HCT116 (cell line): Measurements from ENCODE around the gene KCMF1. TPM values are rescaled to one million over a fixed set of nuclear protein-coding genes. Genes with fewer than 3 reads are reported as not detected.

ENCODE experiments used
- ATAC-seq: fragments of 200-7000 bp; cut with Tn5 transposase; 2 replicates; pipeline ENCODE4 v1.9.1; 2020; ENCODE audit warnings: mild to moderate bottlenecking, moderate library complexity
- BruUV-seq: library from RNA; stranded (reverse); fragments of 400-500 nt; replicated peaks from 2 replicates; lab custom pipeline; 2021; lab: Mats Ljungman, UMichigan
- CTCF ChIA-PET: fragments of 300-600 bp; sonication (Branson Sonifier 250); formaldehyde crosslinking; loops from one replicate; lab custom pipeline; 2021; ENCODE audit warnings: antibody characterized with exemption; lab: Charles Lee
- POLR2A ChIA-PET: fragments of 300-600, 350-600 bp; sonication (Branson Sonifier 250); formaldehyde crosslinking; loops from one replicate; lab custom pipeline; 2021; ENCODE audit warnings: antibody characterized with exemption; lab: Charles Lee
- RAD21 ChIA-PET, 2 experiments: fragments of 300-600 bp; sonication (Branson Sonifier 250); formaldehyde crosslinking; loops; one replicate each; lab custom pipeline; 2023; ENCODE audit warnings: low total read pairs in 2 of 2; ENCODE audit not compliant: uncharacterized antibody in 2 of 2, unreplicated experiment in 2 of 2, low non-redundant PET in 1 of 2; lab: Charles Lee
- DNase-seq: peaks from one replicate; pipeline ENCODE4 v3.0.0-alpha.2; 2010; ENCODE audit warnings: low read depth, low spot score
- H2AFZ ChIP-seq: fragments of 200-600 bp; shearing (Covaris generic), sonication (generic); 2 replicates; pipeline ENCODE4 v1.6.1; 2017; ENCODE audit warnings: low read depth, mixed run types, mixed read lengths, antibody characterized with exemption, low read length; ENCODE audit not compliant: poor library complexity, severe bottlenecking
- H3K27ac ChIP-seq: 2 replicates; pipeline ENCODE4 v1.5.1; 2012; ENCODE audit warnings: low read depth, low read length
- H3K27me3 ChIP-seq: fragments of 200-600 bp; sonication (generic); 2 replicates; pipeline ENCODE4 v1.6.1; 2016; ENCODE audit warnings: mixed run types, low read length, mixed read lengths; ENCODE audit not compliant: insufficient read depth
- H3K36me3 ChIP-seq, 2 experiments: fragments of 200-500 bp in 1 of 2; fragments of 200-600 bp in 1 of 2; sonication (Bioruptor generic) in 1 of 2; sonication (generic) in 1 of 2; 2 replicates each; pipeline versions ENCODE4 v1.5.1 to v1.6.1; 2014 to 2016; ENCODE audit warnings: low read length in 2 of 2, inconsistent platforms in 1 of 2, mixed read lengths in 1 of 2, mixed run types in 1 of 2; ENCODE audit not compliant: insufficient read depth in 2 of 2, control insufficient read depth in 1 of 2
- H3K4me1 ChIP-seq, 2 experiments: fragments of 200-600 bp in 1 of 2; sonication (generic) in 1 of 2; 2 replicates each; pipeline versions ENCODE4 v1.5.1 to v1.6.1; 2012 to 2017; ENCODE audit warnings: low read length in 2 of 2, inconsistent platforms in 1 of 2, mild to moderate bottlenecking in 1 of 2, mixed read lengths in 1 of 2, mixed run types in 1 of 2, moderate library complexity in 1 of 2; ENCODE audit not compliant: insufficient read depth in 2 of 2, control insufficient read depth in 1 of 2
- H3K4me2 ChIP-seq: fragments of 200-600 bp; sonication (generic); 2 replicates; pipeline ENCODE4 v1.6.1; 2017; ENCODE audit warnings: mixed run types, low read length, mixed read lengths
- H3K4me3 ChIP-seq, 2 experiments: fragments of 200-600 bp in 1 of 2; sonication (generic) in 1 of 2; replicated peaks in 1 of 2; 2 replicates each; pipeline ENCODE4 v1.5.1; 2011 to 2016; ENCODE audit warnings: low read length in 2 of 2, control low read depth in 1 of 2, low read depth in 1 of 2, mild to moderate bottlenecking in 1 of 2, mixed read lengths in 1 of 2, mixed run types in 1 of 2
- H3K79me2 ChIP-seq: fragments of 200-600 bp; sonication (generic); 2 replicates; pipeline ENCODE4 v1.6.1; 2017; ENCODE audit warnings: mild to moderate bottlenecking, mixed run types, low read length, moderate library complexity, mixed read lengths; ENCODE audit not compliant: insufficient read depth
- H3K9ac ChIP-seq: fragments of 200-600 bp; sonication (generic); 2 replicates; pipeline ENCODE4 v1.6.1; 2016; ENCODE audit warnings: low read length, mixed read lengths
- H3K9me2 ChIP-seq: fragments of 200-600 bp; sonication (generic), shearing (Covaris generic); 2 replicates; pipeline ENCODE4 v1.6.1; 2017; ENCODE audit warnings: mixed run types, mild to moderate bottlenecking, moderate library complexity; ENCODE audit not compliant: insufficient read depth
- H3K9me3 ChIP-seq, 2 experiments: fragments of 200-500 bp in 1 of 2; fragments of 200-600 bp in 1 of 2; sonication (Bioruptor generic) in 1 of 2; sonication (generic) in 1 of 2; 2 replicates each; pipeline ENCODE4 v1.6.1; 2014 to 2017; ENCODE audit warnings: low read length in 2 of 2, mixed read lengths in 2 of 2, inconsistent platforms in 1 of 2, low read depth in 1 of 2, mild to moderate bottlenecking in 1 of 2, mixed run types in 1 of 2, moderate library complexity in 1 of 2; ENCODE audit not compliant: control insufficient read depth in 1 of 2, insufficient read depth in 1 of 2
- H4K20me1 ChIP-seq: fragments of 200-600 bp; sonication (generic), shearing (Covaris generic); 2 replicates; pipeline ENCODE4 v1.6.1; 2017; ENCODE audit warnings: mixed run types, mild to moderate bottlenecking, moderate library complexity; ENCODE audit not compliant: insufficient read depth
- CTCF ChIP-seq, 3 experiments: fragments of 200-600 bp in 1 of 3; sonication (generic) in 1 of 3; IDR thresholded peaks in 2 of 3; conservative IDR thresholded peaks in 1 of 3; 2 replicates each; pipeline ENCODE4 v1.5.1; 2012 to 2017; ENCODE audit warnings: low read depth in 2 of 3, low read length in 2 of 3, antibody characterized with exemption in 1 of 3, borderline replicate concordance in 1 of 3, control low read depth in 1 of 3, mild to moderate bottlenecking in 1 of 3, mixed read lengths in 1 of 3, mixed run types in 1 of 3, moderate library complexity in 1 of 3; ENCODE audit not compliant: insufficient read depth in 1 of 3
- EGR1 ChIP-seq: IDR thresholded peaks from 2 replicates; pipeline ENCODE4 v1.6.1; 2012; ENCODE audit warnings: low read depth
- ELF1 ChIP-seq: IDR thresholded peaks from 2 replicates; pipeline ENCODE4 v1.6.1; 2012; ENCODE audit warnings: low read depth, borderline replicate concordance
- EZH2 ChIP-seq: fragments of 200-600 bp; sonication (generic); IDR thresholded peaks from 2 replicates; pipeline ENCODE4 v1.6.1; 2017; ENCODE audit warnings: antibody characterized with exemption, mixed run types
- EZH2phosphoT487 ChIP-seq: fragments of 200-600 bp; IDR thresholded peaks from 2 replicates; pipeline ENCODE4 v1.6.1; 2018; ENCODE audit warnings: antibody characterized with exemption, borderline replicate concordance
- SIN3A ChIP-seq: IDR thresholded peaks from 2 replicates; pipeline ENCODE4 v1.6.1; 2012; ENCODE audit warnings: low read depth
- SRF ChIP-seq: IDR thresholded peaks from 2 replicates; pipeline ENCODE4 v1.6.1; 2012; ENCODE audit warnings: low read depth
- TCF7L2 ChIP-seq: IDR thresholded peaks from 2 replicates; pipeline ENCODE4 v1.7.0; 2011; ENCODE audit warnings: borderline replicate concordance, inconsistent platforms; ENCODE audit not compliant: insufficient read depth, insufficient read length; ENCODE audit errors: extremely low read depth
- YY1 ChIP-seq: IDR thresholded peaks from 2 replicates; pipeline ENCODE4 v1.6.1; 2011; ENCODE audit warnings: low read length, low read depth, moderate library complexity, mild to moderate bottlenecking; ENCODE audit not compliant: insufficient replicate concordance; ENCODE audit errors: extremely low read depth
- ZBTB33 ChIP-seq: IDR thresholded peaks from 2 replicates; pipeline ENCODE4 v1.6.1; 2011; ENCODE audit warnings: mild to moderate bottlenecking, low read length, moderate library complexity; ENCODE audit not compliant: insufficient replicate concordance; ENCODE audit errors: extremely low read depth
- ZFX ChIP-seq: fragments of 450-650 bp; IDR thresholded peaks from 2 replicates; pipeline ENCODE4 v1.6.1; 2017
- intact Hi-C: fragments of 100-400 bp; cut with micrococcal nuclease; formaldehyde crosslinking; loops from 2 replicates; pipeline ENCODE4 v1.10.0; 2022
- total RNA-seq: library from RNA; stranded (reverse); gene quantifications from one replicate; pipeline ENCODE4 v1.2.1, GENCODE V29; 2021; ENCODE audit not compliant: unreplicated experiment

Gene KCMF1
- total RNA-seq, 1 experiment from 2014 or later = 119 TPM

DNA sequence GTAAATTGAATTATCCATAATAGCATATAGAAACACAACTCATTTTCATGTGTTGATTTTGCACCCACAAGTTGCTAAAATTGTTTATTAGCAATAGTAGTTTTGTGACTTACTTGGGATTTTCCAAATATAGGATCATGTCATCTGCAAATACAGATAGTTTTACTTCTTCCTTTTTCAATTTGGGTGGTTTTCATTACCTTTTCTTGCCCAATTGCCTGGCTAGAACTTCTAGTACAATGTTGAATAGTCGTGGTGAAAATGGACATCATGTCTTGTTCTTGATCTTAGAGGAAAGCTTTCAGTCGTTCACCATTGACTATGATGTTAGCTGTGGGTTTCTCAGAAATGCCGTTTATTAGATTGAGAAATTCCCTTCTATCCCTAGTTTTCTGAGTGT, 102.1 kb downstream of the KCMF1 start:
- CTCF ChIA-PET = interaction anchor here (1.0 kb wide), 1 partner anchor 147 kb away, joined by 4 read pairs; no protein-coding TSS in a partner anchor
- H3K4me1 ChIP-seq = no peaks in the 10 kb centered on the region
- ATAC-seq (no peak), DNase-seq (no peak)
- intact Hi-C loops = no loop called here
- POLR2A ChIA-PET = no interaction called here
- no peak overlapping the region for H3K27ac ChIP-seq
- RAD21 ChIA-PET = no interaction called here
- H3K4me2 ChIP-seq = no peak overlapping the region
- no peak overlapping the region for H3K4me3 ChIP-seq
- no peaks in the 10 kb centered on the region for H3K27me3 ChIP-seq
- no peaks in the 10 kb centered on the region for H4K20me1 ChIP-seq
- H3K79me2 ChIP-seq = no peaks in the 10 kb centered on the region
- H2AFZ ChIP-seq = no peak overlapping the region
- H3K9me3 ChIP-seq = no peaks in the 10 kb centered on the region
- no peak overlapping the region for H3K9ac ChIP-seq
- no peaks in the 10 kb centered on the region for H3K9me2 ChIP-seq
- H3K36me3 ChIP-seq = no peaks in the 10 kb centered on the region
- TF ChIP-seq CTCF (IDR thresholded peaks at IDR 0.05 in 2 of 3, conservative IDR thresholded peaks at IDR 0.05 in 1 of 3; ENCODE audit: borderline replicate concordance in 1 of 3, insufficient read depth in 1 of 3, low read depth in 2 of 3, low read length in 2 of 3) (no peak), EZH2phosphoT487 (no peak), EGR1 (no peak), SRF (no peak), TCF7L2 (no peak)
- no TSS peak for BruUV-seq

DNA sequence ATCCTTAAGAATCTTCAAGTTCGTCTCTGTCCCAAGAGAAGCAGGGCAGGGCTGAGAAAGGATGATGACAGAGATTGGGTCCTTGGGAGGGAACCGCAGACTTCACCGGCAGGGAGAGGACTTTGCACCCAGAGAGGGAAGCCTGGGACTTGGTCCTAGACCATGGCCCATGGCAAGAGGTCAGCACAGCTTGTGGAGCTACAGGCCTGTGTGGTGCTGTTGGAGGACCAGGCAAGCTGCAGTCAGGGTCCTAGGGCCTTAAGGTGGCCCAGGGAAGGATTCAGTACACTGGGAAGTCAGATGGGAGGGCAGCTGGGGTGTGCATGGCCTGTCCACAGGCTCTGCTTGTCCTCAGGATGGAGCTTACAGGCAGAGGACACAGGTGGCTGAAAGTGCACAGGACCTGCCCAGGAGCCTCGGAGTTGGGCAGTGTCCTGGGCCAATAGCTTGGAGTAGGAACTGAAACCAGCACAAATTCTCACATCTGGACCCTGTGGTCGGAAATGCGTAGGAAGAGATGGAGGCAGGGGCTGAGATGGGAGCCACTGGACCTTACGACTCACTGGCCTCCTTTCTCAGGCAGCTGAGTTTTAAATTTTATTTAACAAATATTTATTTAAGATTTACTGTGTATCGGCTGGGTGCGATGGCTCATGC, 105.8 kb downstream of the KCMF1 start:
- no peak overlapping the region for H3K27ac ChIP-seq
- H3K9me2 ChIP-seq = no peaks in the 10 kb centered on the region
- intact Hi-C loops = no loop called here
- no peak overlapping the region for H2AFZ ChIP-seq
- H3K4me2 ChIP-seq = no peak overlapping the region
- peaks cover 0 to 3% of the 10 kb centered on the region in 2 experiments; a peak in 1 of 4 replicates for H3K9me3 ChIP-seq
- BruUV-seq = no TSS peak
- H3K4me3 ChIP-seq = no peak overlapping the region
- no peaks in the 10 kb centered on the region for H3K36me3 ChIP-seq
- no peaks in the 10 kb centered on the region for H3K79me2 ChIP-seq
- H4K20me1 ChIP-seq = no peaks in the 10 kb centered on the region
- DNase-seq (no peak), ATAC-seq (no peak)
- no peak overlapping the region for H3K9ac ChIP-seq
- no peaks in the 10 kb centered on the region for H3K27me3 ChIP-seq
- ChIA-PET POLR2A (no interaction called here), RAD21 (no interaction called here), CTCF (no interaction called here)
- no peaks in the 10 kb centered on the region for H3K4me1 ChIP-seq
- TF ChIP-seq YY1 (no peak), EZH2 (no peak), EGR1 (no peak), SIN3A (no peak), ELF1 (no peak), TCF7L2 (no peak), ZBTB33 (no peak), CTCF (IDR thresholded peaks at IDR 0.05 in 2 of 3, conservative IDR thresholded peaks at IDR 0.05 in 1 of 3; ENCODE audit: borderline replicate concordance in 1 of 3, insufficient read depth in 1 of 3, low read depth in 2 of 3, low read length in 2 of 3) (no peak), ZFX (no peak), SRF (no peak)
